Astrocyte (in vitro differentiated cells and primary cell): ENCODE data around the gene HRAS. TPM values are rescaled to one million over a fixed set of nuclear protein-coding genes. Genes with fewer than 3 reads are reported as not detected.
A peak's percentile ranks its signal among the peaks of the same experiment; 100 is the strongest.

Experiments
- DNase-seq: peaks from one replicate; pipeline ENCODE4 v3.0.0-alpha.2; 2010; ENCODE audit warnings: low read depth
- FAIRE-seq: peaks from 2 replicates; lab custom pipeline; 2011; peaks lifted over from hg19 to GRCh38; lab: Jason Lieb, UNC
- H2AFZ ChIP-seq: 2 replicates; pipeline ENCODE4 v1.6.0; 2012; ENCODE audit warnings: low read depth, low read length, inconsistent platforms
- H3K27ac ChIP-seq: 2 replicates; pipeline ENCODE4 v1.5.1; 2011; ENCODE audit warnings: low read depth, low read length, inconsistent platforms
- H3K27me3 ChIP-seq: 2 replicates; pipeline ENCODE4 v1.6.0; 2011; ENCODE audit warnings: low read length, inconsistent platforms; ENCODE audit not compliant: insufficient read depth
- H3K36me3 ChIP-seq: 2 replicates; pipeline ENCODE4 v1.5.1; 2011; ENCODE audit warnings: low read length, inconsistent platforms; ENCODE audit not compliant: insufficient read depth
- H3K4me1 ChIP-seq: 2 replicates; pipeline ENCODE4 v1.5.1; 2011; ENCODE audit warnings: low read length, inconsistent platforms; ENCODE audit not compliant: insufficient read depth
- H3K4me2 ChIP-seq: 2 replicates; pipeline ENCODE4 v1.6.0; 2012; ENCODE audit warnings: low read length, inconsistent platforms
- H3K4me3 ChIP-seq: 2 replicates; pipeline ENCODE4 v1.5.1; 2011; ENCODE audit warnings: low read depth, mild to moderate bottlenecking, low read length, inconsistent platforms; ENCODE audit not compliant: insufficient read depth
- H3K79me2 ChIP-seq: 2 replicates; pipeline ENCODE4 v1.6.0; 2012; ENCODE audit warnings: mild to moderate bottlenecking, low read length, inconsistent platforms; ENCODE audit not compliant: insufficient read depth
- H3K9ac ChIP-seq: 2 replicates; pipeline ENCODE4 v1.6.0; 2012; ENCODE audit warnings: mild to moderate bottlenecking, low read length, inconsistent platforms
- H3K9me3 ChIP-seq: 2 replicates; pipeline ENCODE4 v1.5.1; 2012; ENCODE audit warnings: low read depth, mild to moderate bottlenecking, low read length, inconsistent platforms; ENCODE audit not compliant: insufficient read depth
- H4K20me1 ChIP-seq: 2 replicates; pipeline ENCODE4 v1.6.0; 2012; ENCODE audit warnings: low read length, inconsistent platforms; ENCODE audit not compliant: insufficient read depth
- H3K27ac Mint-ChIP-seq: one replicate; pipeline ENCODE4 v1.8.0; 2021; ENCODE audit warnings: mild to moderate bottlenecking, mixed read lengths; ENCODE audit not compliant: unreplicated experiment
- H3K27me3 Mint-ChIP-seq: one replicate; pipeline ENCODE4 v1.8.0; 2021; ENCODE audit warnings: low read depth, mixed read lengths; ENCODE audit not compliant: unreplicated experiment
- H3K36me3 Mint-ChIP-seq: one replicate; pipeline ENCODE4 v1.8.0; 2021; ENCODE audit warnings: low read depth, mixed read lengths; ENCODE audit not compliant: unreplicated experiment
- H3K4me1 Mint-ChIP-seq: one replicate; pipeline ENCODE4 v1.8.0; 2021; ENCODE audit warnings: low read depth, mixed read lengths; ENCODE audit not compliant: unreplicated experiment
- H3K4me3 Mint-ChIP-seq: one replicate; pipeline ENCODE4 v1.8.0; 2021; ENCODE audit warnings: mild to moderate bottlenecking, moderate library complexity, mixed read lengths; ENCODE audit not compliant: unreplicated experiment
- H3K9me3 Mint-ChIP-seq: one replicate; pipeline ENCODE4 v1.8.0; 2021; ENCODE audit warnings: mild to moderate bottlenecking, mixed read lengths; ENCODE audit not compliant: unreplicated experiment
- EZH2 ChIP-seq: IDR thresholded peaks from 2 replicates; pipeline ENCODE4 v1.6.1; 2012; ENCODE audit warnings: mild to moderate bottlenecking, low read length, inconsistent platforms; ENCODE audit not compliant: insufficient read depth
- total RNA-seq: library from RNA; stranded (reverse); gene quantifications from 2 replicates; pipeline ENCODE4 v1.2.1, GENCODE V29; 2021
- TF ChIP-seq, protein P1 (sequence below): IDR thresholded peaks from 2 replicates; pipeline ENCODE4 v1.5.1; 2011; ENCODE audit warnings: low read depth, mild to moderate bottlenecking, inconsistent platforms, low read length, moderate library complexity; ENCODE audit not compliant: insufficient read depth

The HRAS gene
- total RNA-seq, 1 donor from 2014 or later, result 84.2 TPM

DNA sequence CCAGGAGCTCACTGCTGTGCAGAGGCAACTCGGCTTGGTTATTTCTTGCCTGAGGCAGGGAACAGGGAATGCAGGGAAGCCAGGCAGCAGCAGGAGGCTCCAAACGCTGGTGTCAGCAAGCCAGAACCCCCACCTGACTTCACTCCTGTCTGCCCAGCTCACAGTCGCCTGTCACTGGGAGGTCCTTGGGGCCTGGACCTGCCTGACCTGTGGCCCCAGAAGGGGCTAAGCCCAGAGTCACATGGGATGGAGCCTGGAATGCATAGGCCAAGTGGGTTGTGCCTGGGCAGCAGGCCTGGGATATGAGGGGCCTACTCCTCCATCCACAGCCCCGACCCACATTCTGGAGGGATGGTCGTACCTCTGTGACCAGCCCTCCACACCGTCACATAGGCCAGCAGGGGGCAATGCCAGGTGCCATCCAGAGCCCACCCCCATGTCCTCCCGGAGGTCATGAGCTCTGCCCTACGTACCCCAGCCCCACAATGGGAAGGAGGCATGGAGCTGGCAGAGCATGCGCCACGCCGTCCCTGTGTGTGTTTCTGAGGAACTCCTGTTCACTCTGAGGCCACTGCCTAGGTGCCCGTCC is 30.6 kb upstream of the HRAS start:
- no peak overlapping the region for H2AFZ ChIP-seq
- Mint-ChIP-seq H3K4me3 (peak overlapping the region; percentile 60), H3K27me3 (no peaks in the 10 kb centered on the region), H3K27ac (no peak overlapping the region), H3K4me1 (peaks cover 3% of the 10 kb centered on the region), H3K9me3 (no peaks in the 10 kb centered on the region), H3K36me3 (peaks cover 8% of the 10 kb centered on the region)
- H3K4me3 ChIP-seq, result no peak overlapping the region
- no peak for DNase-seq
- H3K4me1 ChIP-seq, result peaks cover 8% of the 10 kb centered on the region
- no peak for TF ChIP-seq EZH2
- H3K27me3 ChIP-seq, result no peaks in the 10 kb centered on the region
- no peaks in the 10 kb centered on the region for H3K36me3 ChIP-seq
- H3K9me3 ChIP-seq, result no peaks in the 10 kb centered on the region
- no peak overlapping the region for H3K9ac ChIP-seq
- no peaks in the 10 kb centered on the region for H4K20me1 ChIP-seq
- FAIRE-seq, result no peak
- H3K4me2 ChIP-seq, result no peak overlapping the region
- H3K79me2 ChIP-seq, result no peaks in the 10 kb centered on the region
- no peak overlapping the region for H3K27ac ChIP-seq

GRCh38 chr11:563812-564578 is 28.6 kb upstream of the HRAS start:
- H3K27ac ChIP-seq, result no peak overlapping the region
- H3K4me3 ChIP-seq, result no peak overlapping the region
- H4K20me1 ChIP-seq, result no peaks in the 10 kb centered on the region
- no peak overlapping the region for H3K4me2 ChIP-seq
- no peaks in the 10 kb centered on the region for H3K79me2 ChIP-seq
- H3K27me3 ChIP-seq, result peaks cover 5% of the 10 kb centered on the region
- Mint-ChIP-seq H3K36me3 (peaks cover 9% of the 10 kb centered on the region), H3K27me3 (no peaks in the 10 kb centered on the region), H3K9me3 (peaks cover 2% of the 10 kb centered on the region), H3K4me3 (no peak overlapping the region), H3K27ac (no peak overlapping the region), H3K4me1 (peaks cover 7% of the 10 kb centered on the region)
- no peaks in the 10 kb centered on the region for H3K9me3 ChIP-seq
- DNase-seq, result no peak
- no peak overlapping the region for H2AFZ ChIP-seq
- FAIRE-seq, result no peak
- no peak overlapping the region for H3K9ac ChIP-seq
- no peaks in the 10 kb centered on the region for H3K36me3 ChIP-seq
- TF ChIP-seq, protein P1, sequence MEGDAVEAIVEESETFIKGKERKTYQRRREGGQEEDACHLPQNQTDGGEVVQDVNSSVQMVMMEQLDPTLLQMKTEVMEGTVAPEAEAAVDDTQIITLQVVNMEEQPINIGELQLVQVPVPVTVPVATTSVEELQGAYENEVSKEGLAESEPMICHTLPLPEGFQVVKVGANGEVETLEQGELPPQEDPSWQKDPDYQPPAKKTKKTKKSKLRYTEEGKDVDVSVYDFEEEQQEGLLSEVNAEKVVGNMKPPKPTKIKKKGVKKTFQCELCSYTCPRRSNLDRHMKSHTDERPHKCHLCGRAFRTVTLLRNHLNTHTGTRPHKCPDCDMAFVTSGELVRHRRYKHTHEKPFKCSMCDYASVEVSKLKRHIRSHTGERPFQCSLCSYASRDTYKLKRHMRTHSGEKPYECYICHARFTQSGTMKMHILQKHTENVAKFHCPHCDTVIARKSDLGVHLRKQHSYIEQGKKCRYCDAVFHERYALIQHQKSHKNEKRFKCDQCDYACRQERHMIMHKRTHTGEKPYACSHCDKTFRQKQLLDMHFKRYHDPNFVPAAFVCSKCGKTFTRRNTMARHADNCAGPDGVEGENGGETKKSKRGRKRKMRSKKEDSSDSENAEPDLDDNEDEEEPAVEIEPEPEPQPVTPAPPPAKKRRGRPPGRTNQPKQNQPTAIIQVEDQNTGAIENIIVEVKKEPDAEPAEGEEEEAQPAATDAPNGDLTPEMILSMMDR, result no peak
- no peak for TF ChIP-seq EZH2
- peaks cover 11% of the 10 kb centered on the region for H3K4me1 ChIP-seq

DNA sequence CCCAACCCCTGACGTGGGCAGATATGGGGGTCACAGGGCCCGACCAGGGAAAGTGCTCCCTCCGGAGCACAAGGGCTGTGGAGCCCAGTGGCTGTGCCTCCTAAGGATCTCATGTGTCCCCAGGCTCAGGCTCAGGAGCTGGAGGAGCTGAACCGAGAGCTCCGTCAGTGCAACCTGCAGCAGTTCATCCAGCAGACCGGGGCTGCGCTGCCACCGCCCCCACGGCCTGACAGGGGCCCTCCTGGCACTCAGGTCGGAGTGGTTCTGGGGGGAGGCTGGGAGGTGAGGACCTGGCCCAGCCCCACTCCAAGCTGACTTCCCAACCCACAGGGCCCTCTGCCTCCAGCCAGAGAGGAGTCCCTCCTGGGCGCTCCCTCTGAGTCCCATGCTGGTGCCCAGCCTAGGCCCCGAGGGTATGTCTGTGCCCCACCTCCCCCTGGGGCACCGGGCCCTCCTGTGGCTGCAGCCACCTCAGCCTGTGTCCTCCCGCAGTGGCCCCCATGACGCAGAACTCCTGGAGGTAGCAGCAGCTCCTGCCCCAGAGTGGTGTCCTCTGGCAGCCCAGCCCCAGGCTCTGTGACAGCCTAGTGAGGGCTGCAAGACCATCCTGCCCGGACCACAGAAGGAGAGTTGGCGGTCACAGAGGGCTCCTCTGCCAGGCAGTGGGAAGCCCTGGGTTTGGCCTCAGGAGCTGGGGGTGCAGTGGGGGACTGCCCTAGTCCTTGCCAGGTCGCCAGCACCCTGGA is 27.9 kb upstream of the HRAS start:
- peaks cover 7% of the 10 kb centered on the region for H3K4me1 Mint-ChIP-seq
- no peaks in the 10 kb centered on the region for H3K27me3 Mint-ChIP-seq
- TF ChIP-seq, protein P1, result no peak
- TF ChIP-seq EZH2, result no peak
- Histone ChIP-seq H3K4me1 (peaks cover 8% of the 10 kb centered on the region), H3K27ac (no peak overlapping the region), H3K36me3 (no peaks in the 10 kb centered on the region), H2AFZ (no peak overlapping the region), H3K4me2 (no peak overlapping the region), H4K20me1 (no peaks in the 10 kb centered on the region), H3K79me2 (no peaks in the 10 kb centered on the region), H3K4me3 (no peak overlapping the region), H3K9me3 (no peaks in the 10 kb centered on the region), H3K27me3 (peaks cover 5% of the 10 kb centered on the region), H3K9ac (no peak overlapping the region)
- DNase-seq (no peak), FAIRE-seq (no peak)
- no peak overlapping the region for H3K4me3 Mint-ChIP-seq
- peaks cover 9% of the 10 kb centered on the region for H3K36me3 Mint-ChIP-seq
- H3K27ac Mint-ChIP-seq, result no peak overlapping the region
- peaks cover 2% of the 10 kb centered on the region for H3K9me3 Mint-ChIP-seq
